Measurements from ENCODE around the gene DHRS9. TPM values are rescaled to one million over a fixed set of nuclear protein-coding genes. Genes with fewer than 3 reads are reported as not detected.

Gene DHRS9
- total and polyA plus RNA-seq, 9 of the 15 experiments (the other 6 are each of a cell fraction or from before 2014, with no cell fraction given): 0.27 to 1.7 (median 0.69) TPM

GRCh38 chr2:169141713-169142352, 72.5 kb downstream of the DHRS9 start (continued):
- TF ChIP-seq ID3 (CRISPR knock-in tag; IDR thresholded peaks at IDR 0.05) (no peak), ID3 (tag; IDR thresholded peaks at IDR 0.05) (no peak), ZNF75A (CRISPR knock-in tag; IDR thresholded peaks at IDR 0.05) (no peak), CBX3 (IDR thresholded peaks at IDR 0.05; ENCODE audit: borderline replicate concordance in 1 of 2, low read length in 2 of 2) (0 out of 3 replicates have a peak, but pooled peaks of 1 of the 2 experiments have one; percentile 17), ZNF175 (CRISPR knock-in tag; IDR thresholded peaks at IDR 0.05; ENCODE audit: low read depth) (no peak), BCL6 (CRISPR knock-in tag; IDR thresholded peaks at IDR 0.05) (no peak), NR2C2 (CRISPR knock-in tag; IDR thresholded peaks at IDR 0.05) (no peak), NR2C2 (tag; IDR thresholded peaks at IDR 0.05) (no peak), ZNF140 (CRISPR knock-in tag; IDR thresholded peaks at IDR 0.05) (no peak), REST (IDR thresholded peaks at IDR 0.05; ENCODE audit: borderline replicate concordance) (peak; percentile 79), REST (CRISPR knock-in tag; IDR thresholded peaks at IDR 0.05; ENCODE audit: low read depth) (no peak), RCOR1 (IDR thresholded peaks at IDR 0.05; ENCODE audit: borderline replicate concordance in 1 of 2, low read depth in 2 of 2, low read length in 2 of 2) (peak in 1 of 2 experiments; percentile 69; a peak in 1 of 4 replicates), ZNF707 (CRISPR knock-in tag; conservative IDR thresholded peaks at IDR 0.05) (no peak), RAD21 (CRISPR knock-in tag; conservative IDR thresholded peaks at IDR 0.05 in 1 of 2, IDR thresholded peaks at IDR 0.05 in 1 of 2) (peak; percentile 76 to 87), ZNF740 (CRISPR knock-in tag; IDR thresholded peaks at IDR 0.05) (no peak), ZNF740 (tag; IDR thresholded peaks at IDR 0.05) (no peak), KLF13 (tag; IDR thresholded peaks at IDR 0.05; ENCODE audit: borderline replicate concordance, low read depth) (no peak), ETV1 (tag; conservative IDR thresholded peaks at IDR 0.05; ENCODE audit: low read depth) (no peak), SMC3 (conservative IDR thresholded peaks at IDR 0.05; ENCODE audit: insufficient read depth, low read depth, low read length) (peak; percentile 83)
